SU-DHL-6 (cell line): ENCODE data around the gene AKR1C8.

ENCODE experiments used
- H2AFZ ChIP-seq: fragments of 200-600 bp; sonication (generic); 2 replicates; pipeline ENCODE4 v1.6.1; 2014; ENCODE audit warnings: low read depth, mild to moderate bottlenecking, moderate library complexity, mixed read lengths, antibody characterized with exemption, low read length; ENCODE audit not compliant: severe bottlenecking
- H3F3A ChIP-seq: fragments of 200-600 bp; shearing (Covaris generic); 2 replicates; pipeline ENCODE4 v1.6.0; 2016; ENCODE audit warnings: antibody characterized with exemption, mild to moderate bottlenecking; ENCODE audit not compliant: insufficient read depth
- H3K27ac ChIP-seq: fragments of 200-600 bp; sonication (generic); 2 replicates; pipeline ENCODE4 v1.5.1; 2016; ENCODE audit warnings: low read depth, mild to moderate bottlenecking, low read length, moderate library complexity, mixed read lengths
- H3K27me3 ChIP-seq: fragments of 200-600 bp; sonication (generic), shearing (Covaris generic); 2 replicates; pipeline ENCODE4 v1.6.0; 2014; ENCODE audit warnings: mild to moderate bottlenecking, low read length
- H3K36me3 ChIP-seq: fragments of 200-600 bp; sonication (generic); 2 replicates; pipeline ENCODE4 v1.6.1; 2014; ENCODE audit warnings: mild to moderate bottlenecking, low read length, mixed read lengths
- H3K4me2 ChIP-seq: fragments of 300-600, 200-600 bp; shearing (Covaris generic), sonication (generic); 2 replicates; pipeline ENCODE4 v1.6.0; 2014; ENCODE audit warnings: low read length, low read depth, mild to moderate bottlenecking; ENCODE audit not compliant: poor library complexity, severe bottlenecking
- H3K4me3 ChIP-seq: fragments of 200-600 bp; sonication (generic); 2 replicates; pipeline ENCODE4 v1.5.1; 2014; ENCODE audit warnings: antibody characterized with exemption, low read length, mild to moderate bottlenecking, mixed read lengths; ENCODE audit not compliant: insufficient read depth, poor library complexity, severe bottlenecking
- H3K79me2 ChIP-seq: fragments of 200-600 bp; sonication (generic); 2 replicates; pipeline ENCODE4 v1.6.1; 2014; ENCODE audit warnings: mild to moderate bottlenecking, low read length, moderate library complexity; ENCODE audit not compliant: insufficient read depth
- H3K9ac ChIP-seq: fragments of 200-600 bp; sonication (generic); 2 replicates; pipeline ENCODE4 v1.7.0; 2014; ENCODE audit warnings: mild to moderate bottlenecking, low read length
- H3K9me2 ChIP-seq: fragments of 200-600 bp; sonication (generic); replicated peaks from 2 replicates; pipeline ENCODE4 v1.6.1; 2014; ENCODE audit warnings: low read length; ENCODE audit not compliant: insufficient read depth
- H3K9me3 ChIP-seq: fragments of 200-600 bp; sonication (generic); 2 replicates; pipeline ENCODE4 v1.6.1; 2014; ENCODE audit warnings: low read length, mixed read lengths; ENCODE audit not compliant: insufficient read depth
- H4K20me1 ChIP-seq: fragments of 200-600 bp; sonication (generic); 2 replicates; pipeline ENCODE4 v1.6.1; 2014; ENCODE audit warnings: low read depth, mild to moderate bottlenecking, antibody characterized with exemption, low read length, moderate library complexity, mixed read lengths
- CTCF ChIP-seq: fragments of 200-600 bp; sonication (generic); IDR thresholded peaks from one replicate; pipeline ENCODE4 v1.5.1; 2017; ENCODE audit warnings: antibody characterized with exemption, mild to moderate bottlenecking, low read length, moderate library complexity; ENCODE audit not compliant: insufficient read depth, poor library complexity, severe bottlenecking
- EZH2phosphoT487 ChIP-seq: fragments of 200-600 bp; sonication (generic), shearing (Covaris generic); conservative IDR thresholded peaks from 2 replicates; pipeline ENCODE4 v1.6.1; 2018; ENCODE audit warnings: mild to moderate bottlenecking, antibody characterized with exemption, low read length, moderate library complexity, mixed read lengths

AKR1C8 gene

GRCh38 chr10:5105626-5106025 is 79.3 kb downstream of the AKR1C8 start:
- Histone ChIP-seq H4K20me1 (no peaks in the 10 kb centered on the region), H3K27me3 (no peaks in the 10 kb centered on the region), H3K79me2 (no peaks in the 10 kb centered on the region), H3K4me2 (no peak overlapping the region), H3F3A (no peaks in the 10 kb centered on the region), H2AFZ (no peak overlapping the region), H3K9me2 (no peaks in the 10 kb centered on the region), H3K9ac (no peak overlapping the region), H3K27ac (no peak overlapping the region), H3K4me3 (no peak overlapping the region), H3K9me3 (no peaks in the 10 kb centered on the region), H3K36me3 (no peaks in the 10 kb centered on the region)
- TF ChIP-seq EZH2phosphoT487 = no peak
- no peak for TF ChIP-seq CTCF
